ENCODE data around the gene SRGN.

SRGN gene

GRCh38 chr10:69078311-69078710, 9.6 kb upstream of the SRGN start:
- TF ChIP-seq, protein P1, sequence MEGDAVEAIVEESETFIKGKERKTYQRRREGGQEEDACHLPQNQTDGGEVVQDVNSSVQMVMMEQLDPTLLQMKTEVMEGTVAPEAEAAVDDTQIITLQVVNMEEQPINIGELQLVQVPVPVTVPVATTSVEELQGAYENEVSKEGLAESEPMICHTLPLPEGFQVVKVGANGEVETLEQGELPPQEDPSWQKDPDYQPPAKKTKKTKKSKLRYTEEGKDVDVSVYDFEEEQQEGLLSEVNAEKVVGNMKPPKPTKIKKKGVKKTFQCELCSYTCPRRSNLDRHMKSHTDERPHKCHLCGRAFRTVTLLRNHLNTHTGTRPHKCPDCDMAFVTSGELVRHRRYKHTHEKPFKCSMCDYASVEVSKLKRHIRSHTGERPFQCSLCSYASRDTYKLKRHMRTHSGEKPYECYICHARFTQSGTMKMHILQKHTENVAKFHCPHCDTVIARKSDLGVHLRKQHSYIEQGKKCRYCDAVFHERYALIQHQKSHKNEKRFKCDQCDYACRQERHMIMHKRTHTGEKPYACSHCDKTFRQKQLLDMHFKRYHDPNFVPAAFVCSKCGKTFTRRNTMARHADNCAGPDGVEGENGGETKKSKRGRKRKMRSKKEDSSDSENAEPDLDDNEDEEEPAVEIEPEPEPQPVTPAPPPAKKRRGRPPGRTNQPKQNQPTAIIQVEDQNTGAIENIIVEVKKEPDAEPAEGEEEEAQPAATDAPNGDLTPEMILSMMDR (IDR thresholded peaks at IDR 0.05; ENCODE audit: low read depth, low read length, missing control alignments), result no peak
- no peak overlapping the region for H3K4me3 ChIP-seq (ENCODE audit: low read depth, low read length)
- H3K36me3 ChIP-seq (replicated peaks), result no peaks in the 10 kb centered on the region
- no peak overlapping the region for H3K27ac ChIP-seq
- H3K27me3 ChIP-seq (replicated peaks), result no peaks in the 10 kb centered on the region
- no peak for DNase-seq
- in situ Hi-C loops (cut with HindIII; ENCODE audit: low pct_ligation_motif_present, low sequenced_read_pairs), result no loop called here

DNA sequence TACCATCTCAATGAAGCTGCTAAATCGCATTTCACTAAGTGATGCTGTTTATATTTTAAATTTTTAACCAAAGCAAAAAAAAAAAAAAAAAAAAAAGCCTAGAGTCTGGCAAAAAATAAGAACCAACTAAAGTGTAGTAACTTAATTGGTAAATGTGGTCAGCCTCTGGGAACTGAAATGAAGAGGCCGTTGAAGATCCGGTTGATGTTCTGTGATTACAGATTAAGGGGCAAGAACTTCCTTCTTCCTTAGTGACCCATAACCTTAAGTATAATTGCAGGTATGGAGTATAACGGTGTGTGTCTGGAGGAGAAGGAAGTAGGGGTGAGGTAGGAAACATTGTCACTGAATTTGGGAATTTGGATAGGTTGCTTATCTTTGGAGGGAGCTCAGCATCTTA, 7.7 kb upstream of the SRGN start:
- Histone ChIP-seq H3K36me3 (replicated peaks) (no peaks in the 10 kb centered on the region), H3K4me3 (ENCODE audit: low read depth, low read length) (no peak overlapping the region), H3K27me3 (replicated peaks) (no peaks in the 10 kb centered on the region), H3K27ac (no peak overlapping the region)
- DNase-seq, result no peak
- TF ChIP-seq, protein P1 (IDR thresholded peaks at IDR 0.05; ENCODE audit: low read depth, low read length, missing control alignments), result no peak
- in situ Hi-C loops (cut with HindIII; ENCODE audit: low pct_ligation_motif_present, low sequenced_read_pairs), result no loop called here

DNA sequence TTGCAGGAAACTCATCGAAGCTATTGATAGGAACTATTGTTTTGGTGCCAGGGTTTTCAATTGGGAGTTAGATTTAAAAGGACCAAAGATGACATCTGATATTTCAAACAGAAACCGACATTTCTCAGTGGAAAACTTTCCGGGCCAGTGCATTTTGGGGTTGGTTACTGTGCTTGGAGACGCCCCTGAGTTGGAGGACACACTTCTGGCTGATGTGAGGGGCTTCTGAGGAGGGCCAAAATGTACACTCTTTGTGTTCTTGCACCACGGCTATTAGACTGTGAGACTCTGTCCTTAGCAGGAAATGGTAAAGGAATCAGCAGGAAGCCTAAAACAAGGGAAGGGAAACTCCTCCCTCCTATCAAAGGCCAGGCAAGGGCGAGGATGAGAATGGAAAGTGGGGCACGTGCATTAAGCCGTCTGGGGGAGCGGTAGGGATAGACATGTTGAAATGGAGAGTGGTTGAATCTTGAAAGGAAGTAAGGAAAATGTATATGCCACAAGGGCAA, 1.8 kb upstream of the SRGN start:
- Histone ChIP-seq H3K27ac (peak overlapping the region; percentile 18), H3K4me3 (ENCODE audit: low read depth, low read length) (no peak overlapping the region), H3K27me3 (replicated peaks) (no peaks in the 10 kb centered on the region), H3K36me3 (replicated peaks) (peaks cover 4% of the 10 kb centered on the region)
- TF ChIP-seq, protein P1 (IDR thresholded peaks at IDR 0.05; ENCODE audit: low read depth, low read length, missing control alignments), result no peak
- in situ Hi-C loops (cut with HindIII; ENCODE audit: low pct_ligation_motif_present, low sequenced_read_pairs), result no loop called here
- DNase-seq, result no peak

- Histone ChIP-seq H3K27ac (peak overlapping the region; percentile 95), H3K36me3 (replicated peaks) (peaks cover 4% of the 10 kb centered on the region), H3K27me3 (replicated peaks) (no peaks in the 10 kb centered on the region), H3K4me3 (ENCODE audit: low read depth, low read length) (peak overlapping the region; percentile 70)
- in situ Hi-C loops (cut with HindIII; ENCODE audit: low pct_ligation_motif_present, low sequenced_read_pairs), result no loop called here
- DNase-seq, result no peak
- TF ChIP-seq, protein P1 (IDR thresholded peaks at IDR 0.05; ENCODE audit: low read depth, low read length, missing control alignments), result no peak
Measured at GRCh38 chr10:69088471-69088769, 517 bp downstream of the SRGN start.

DNA sequence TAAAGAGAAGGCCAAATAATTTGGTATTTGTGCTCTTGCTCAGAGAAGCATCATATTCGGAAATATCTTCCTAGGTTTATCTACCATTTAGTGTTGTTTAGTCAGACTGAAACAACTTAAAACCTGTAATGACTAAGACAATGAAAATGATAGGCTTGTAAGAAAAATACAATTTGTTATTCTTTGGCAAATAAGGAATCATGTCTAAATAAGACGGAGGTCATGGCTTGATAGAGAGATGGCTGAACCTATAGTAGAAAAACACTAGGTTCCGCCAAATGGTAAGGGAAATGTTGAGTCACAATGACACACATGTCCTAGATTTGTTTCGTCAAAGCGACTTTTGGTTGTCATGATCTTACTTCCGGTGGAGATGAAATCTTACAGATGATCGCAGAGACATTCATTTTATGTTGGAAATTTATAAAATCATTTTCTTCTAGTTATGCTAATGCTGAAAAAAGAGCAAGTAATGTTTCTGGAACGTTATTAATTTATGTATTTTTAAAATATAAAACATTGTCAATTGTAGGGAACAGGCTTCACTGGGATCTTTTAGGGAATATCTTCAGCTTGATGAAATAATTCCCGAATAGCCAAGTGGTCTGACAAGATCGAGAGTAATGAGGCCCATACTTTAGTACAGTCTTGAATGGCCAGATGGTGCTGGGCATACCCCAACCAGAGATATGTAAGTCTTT, 1.0 kb downstream of the SRGN start:
- peak; percentile 80 for DNase-seq
- in situ Hi-C loops (cut with HindIII; ENCODE audit: low pct_ligation_motif_present, low sequenced_read_pairs), result no loop called here
- TF ChIP-seq, protein P1 (IDR thresholded peaks at IDR 0.05; ENCODE audit: low read depth, low read length, missing control alignments), result no peak
- Histone ChIP-seq H3K27me3 (replicated peaks) (no peaks in the 10 kb centered on the region), H3K27ac (peak overlapping the region; percentile 95), H3K4me3 (ENCODE audit: low read depth, low read length) (peak overlapping the region; percentile 70), H3K36me3 (replicated peaks) (peaks cover 4% of the 10 kb centered on the region)

Data from brain microvascular endothelial cell (primary cell).